GM23338 (cell line): ENCODE data around the gene SPATA18. TPM values are rescaled to one million over a fixed set of nuclear protein-coding genes. Genes with fewer than 3 reads are reported as not detected.
A peak's percentile ranks its signal among the peaks of the same experiment; 100 is the strongest.

Experiments
- ATAC-seq: fragments of 200-7000 bp; cut with Tn5 transposase; 3 replicates; pipeline ENCODE4 v1.9.1; 2020
- DNase-seq: peaks from one replicate; pipeline ENCODE4 v3.0.0-alpha.2; 2015; ENCODE audit warnings: low spot score
- H2AFZ ChIP-seq: fragments of 200-600 bp; sonication (generic); 2 replicates; pipeline ENCODE4 v1.8.0; 2016; ENCODE audit warnings: antibody characterized with exemption, mild to moderate bottlenecking, moderate library complexity
- H3F3A ChIP-seq: fragments of 200-600 bp; sonication (generic); replicated peaks from 2 replicates; pipeline ENCODE4 v1.8.0; 2017; ENCODE audit warnings: antibody characterized with exemption, mixed run types, low read depth
- H3K27ac ChIP-seq: fragments of 200-600 bp; sonication (generic); 2 replicates; pipeline ENCODE4 v1.6.1; 2016; ENCODE audit warnings: low read depth
- H3K27me3 ChIP-seq: fragments of 200-600 bp; sonication (generic); 2 replicates; pipeline ENCODE4 v1.8.0; 2016; ENCODE audit warnings: mild to moderate bottlenecking, mixed run types, moderate library complexity; ENCODE audit not compliant: insufficient read depth
- H3K36me3 ChIP-seq: fragments of 200-600 bp; sonication (generic); 2 replicates; pipeline ENCODE4 v1.8.0; 2016; ENCODE audit warnings: mild to moderate bottlenecking; ENCODE audit not compliant: insufficient read depth
- H3K4me1 ChIP-seq: fragments of 200-600 bp; sonication (generic); 2 replicates; pipeline ENCODE4 v1.8.0; 2016; ENCODE audit warnings: mild to moderate bottlenecking, moderate library complexity; ENCODE audit not compliant: insufficient read depth
- H3K4me2 ChIP-seq: fragments of 200-600 bp; sonication (generic); 2 replicates; pipeline ENCODE4 v1.7.1; 2017; ENCODE audit warnings: mixed run types
- H3K4me3 ChIP-seq: fragments of 200-600 bp; sonication (generic); 2 replicates; pipeline ENCODE4 v1.6.1; 2016; ENCODE audit warnings: mixed run types
- H3K79me2 ChIP-seq: fragments of 200-600 bp; sonication (generic); replicated peaks from 2 replicates; pipeline ENCODE4 v1.8.0; 2017; ENCODE audit warnings: mild to moderate bottlenecking; ENCODE audit not compliant: insufficient read depth
- H3K9me2 ChIP-seq: fragments of 200-600 bp; sonication (generic); 2 replicates; pipeline ENCODE4 v1.8.0; 2017; ENCODE audit not compliant: insufficient read depth
- H4K20me1 ChIP-seq: fragments of 200-600 bp; sonication (generic); replicated peaks from 2 replicates; pipeline ENCODE4 v1.8.0; 2017; ENCODE audit warnings: mild to moderate bottlenecking; ENCODE audit not compliant: insufficient read depth
- H3K27ac Mint-ChIP-seq: 2 replicates; pipeline ENCODE4 v1.8.0; 2020; ENCODE audit warnings: inconsistent platforms, mild to moderate bottlenecking, moderate library complexity, mixed read lengths
- H3K27me3 Mint-ChIP-seq: 3 replicates; pipeline ENCODE4 v1.8.0; 2022; ENCODE audit warnings: low read depth, mild to moderate bottlenecking, moderate library complexity, mixed read lengths, inconsistent platforms; ENCODE audit not compliant: insufficient read depth, poor library complexity
- H3K36me3 Mint-ChIP-seq: 3 replicates; pipeline ENCODE4 v1.8.0; 2021; ENCODE audit warnings: low read depth, mild to moderate bottlenecking, inconsistent platforms, moderate library complexity, mixed read lengths
- H3K4me1 Mint-ChIP-seq: 3 replicates; pipeline ENCODE4 v1.8.0; 2020; ENCODE audit warnings: mild to moderate bottlenecking, inconsistent platforms, mixed read lengths
- H3K4me3 Mint-ChIP-seq: 3 replicates; pipeline ENCODE4 v1.8.0; 2021; ENCODE audit warnings: moderate library complexity, mild to moderate bottlenecking, inconsistent platforms, mixed read lengths
- H3K9me3 Mint-ChIP-seq: 3 replicates; pipeline ENCODE4 v1.8.0; 2020; ENCODE audit warnings: moderate library complexity, mild to moderate bottlenecking, inconsistent platforms, mixed read lengths
- CTCF ChIP-seq, 2 experiments: fragments of 200-600 bp in 1 of 2; sonication (generic) in 1 of 2; conservative IDR thresholded peaks; 2 replicates each; pipeline versions ENCODE4 v1.5.1 to v1.6.1; 2016 to 2017; ENCODE audit warnings: antibody characterized with exemption in 2 of 2, low read depth in 2 of 2, mild to moderate bottlenecking in 2 of 2, moderate library complexity in 1 of 2
- EZH2 ChIP-seq: fragments of 200-600 bp; sonication (generic); IDR thresholded peaks from one replicate; pipeline ENCODE4 v1.8.0; 2017; ENCODE audit warnings: antibody characterized with exemption, mild to moderate bottlenecking, low read depth; ENCODE audit not compliant: unreplicated experiment
- NANOG ChIP-seq: IDR thresholded peaks from 2 replicates; pipeline ENCODE4 v1.6.1; 2016; ENCODE audit warnings: antibody characterized with exemption, borderline replicate concordance
- POLR2AphosphoS5 ChIP-seq: IDR thresholded peaks from 2 replicates; pipeline ENCODE4 v1.6.1; 2016; ENCODE audit warnings: antibody characterized with exemption, low read depth
- REST ChIP-seq: IDR thresholded peaks from one replicate; pipeline ENCODE4 v1.6.1; 2018; ENCODE audit warnings: antibody characterized with exemption; ENCODE audit not compliant: unreplicated experiment
- STAT1 ChIP-seq: IDR thresholded peaks from one replicate; pipeline ENCODE4 v1.6.1; 2016; ENCODE audit warnings: antibody characterized with exemption; ENCODE audit not compliant: unreplicated experiment
- ZNF331 ChIP-seq: fragments of 250-450 bp; sonication (Bioruptor Pico); IDR thresholded peaks from 2 replicates; pipeline ENCODE4 v1.5.0; 2020; ENCODE audit warnings: low read depth, mild to moderate bottlenecking, moderate library complexity
- polyA plus RNA-seq: library from polyadenylated mRNA; unstranded; fragments of >200 nt; fragmentation: Nextera tagmentation; extraction: Ambion mirVana; gene quantifications from 2 replicates; pipeline ENCODE4 v1.2.1, GENCODE V29; 2016
- total RNA-seq: library from RNA; depleted of rRNA; stranded (reverse); fragments of >200 nt; shearing (Covaris generic); gene quantifications from 2 replicates; pipeline ENCODE4 v1.2.3, GENCODE V29; 2014

SPATA18 gene
- total and polyA plus RNA-seq, 2 experiments from 2014 or later, result 1.5 to 2.5 TPM

- peak within 1 kb of the TSS; percentile 59 for H3K27ac ChIP-seq
- peak; percentile 71 for DNase-seq
- no peaks in the 10 kb centered on the region for H3F3A ChIP-seq
These were observed 12.8 kb upstream of the SPATA18 start, which contains the start of gene SGCB for GRCh38 chr4:52038103-52038912. TSS of gene SGCB (minus strand) at chr4:52038299. CDS start at chr4:52038259, 40 bp downstream.

GRCh38 chr4:52045028-52045427, 6.1 kb upstream of the SPATA18 start:
- Histone ChIP-seq H4K20me1 (no peaks in the 10 kb centered on the region; the same call in 1 of the 2 replicates), H3K36me3 (0 out of 2 replicates have a peak, but pooled peaks cover 3% of the 10 kb centered on the region)
- no peak for TF ChIP-seq ZNF331
- TF ChIP-seq POLR2AphosphoS5, result no peak
- TF ChIP-seq EZH2, result no peak
- TF ChIP-seq STAT1, result no peak
- TF ChIP-seq CTCF (conservative IDR thresholded peaks at IDR 0.05; ENCODE audit: low read depth in 2 of 2), result no peak
- TF ChIP-seq REST, result no peak
- no peak for TF ChIP-seq NANOG

More at GRCh38 chr4:52038103-52038912, 12.8 kb upstream of the SPATA18 start, which contains the start of gene SGCB:
- Mint-ChIP-seq H3K9me3 (no peaks in the 10 kb centered on the region), H3K27ac (peak within 1 kb of the TSS; percentile 88), H3K4me1 (peaks cover 22% of the 10 kb centered on the region), H3K27me3 (peaks cover 4% of the 10 kb centered on the region), H3K4me3 (peak within 1 kb of the TSS; percentile 85), H3K36me3 (no peaks in the 10 kb centered on the region; the same call in 2 of the 3 replicates)
- H3K4me1 ChIP-seq, result peaks cover 7% of the 10 kb centered on the region; the same call in 1 of the 2 replicates
- H3K79me2 ChIP-seq, result peaks cover 33% of the 10 kb centered on the region
- H3K36me3 ChIP-seq, result no peaks in the 10 kb centered on the region
- peak within 1 kb of the TSS; percentile 66 for H3K4me3 ChIP-seq
- peak; percentile 88 for ATAC-seq
- peak within 1 kb of the TSS; percentile 97 for H2AFZ ChIP-seq
- peaks cover 26% of the 10 kb centered on the region for H3K27me3 ChIP-seq
- H4K20me1 ChIP-seq, result no peaks in the 10 kb centered on the region; the same call in 1 of the 2 replicates
- no peaks in the 10 kb centered on the region for H3K9me2 ChIP-seq
- peak within 1 kb of the TSS; percentile 80 for H3K4me2 ChIP-seq
- TF ChIP-seq POLR2AphosphoS5, result peak; percentile 66
- no peak for TF ChIP-seq NANOG

More at GRCh38 chr4:52045028-52045427, 6.1 kb upstream of the SPATA18 start:
- H3K27me3 Mint-ChIP-seq, result no peaks in the 10 kb centered on the region
- DNase-seq (no peak), ATAC-seq (no peak)
- H3F3A ChIP-seq, result no peaks in the 10 kb centered on the region
- peaks cover 8% of the 10 kb centered on the region; the same call in 2 of the 3 replicates for H3K36me3 Mint-ChIP-seq
- 0 out of 2 replicates have a peak, but pooled peaks cover 7% of the 10 kb centered on the region for H3K4me1 ChIP-seq
- no peak overlapping the region for H3K27ac Mint-ChIP-seq
- H3K27ac ChIP-seq, result no peak overlapping the region
- peaks cover 14% of the 10 kb centered on the region for H3K9me3 Mint-ChIP-seq
- peaks cover 6% of the 10 kb centered on the region; the same call in 2 of the 3 replicates for H3K4me1 Mint-ChIP-seq
- H3K4me3 ChIP-seq, result no peak overlapping the region
- H3K4me2 ChIP-seq, result no peak overlapping the region
- no peaks in the 10 kb centered on the region for H3K79me2 ChIP-seq
- peaks cover 26% of the 10 kb centered on the region for H3K27me3 ChIP-seq
- no peak overlapping the region for H2AFZ ChIP-seq
- H3K4me3 Mint-ChIP-seq, result no peak overlapping the region
- peaks cover 12% of the 10 kb centered on the region; the same call in 1 of the 2 replicates for H3K9me2 ChIP-seq
